GM19452 (cell line): Measurements from ENCODE around the gene ALK.

Experiments used
- ATAC-seq: cut with Tn5 transposase; IDR thresholded peaks from one replicate; pipeline ENCODE4 v1.9.1; 2021; ENCODE audit not compliant: unreplicated experiment

ALK gene

GRCh38 chr2:29910465-29910864 lies 10.9 kb downstream of the ALK start:
- ATAC-seq: no peak

GRCh38 chr2:29902356-29902755 lies 19.0 kb downstream of the ALK start:
- ATAC-seq: no peak

- no peak for ATAC-seq
Measured at GRCh38 chr2:29900971-29901633, 20.3 kb downstream of the ALK start.

- ATAC-seq: no peak
Measured at GRCh38 chr2:29898999-29899398, 22.4 kb downstream of the ALK start.

- ATAC-seq: no peak
Measured at GRCh38 chr2:29894822-29895614, 26.4 kb downstream of the ALK start.

GRCh38 chr2:29892585-29893259 lies 28.7 kb downstream of the ALK start:
- no peak for ATAC-seq

GRCh38 chr2:29881089-29881730 lies 40.2 kb downstream of the ALK start:
- no peak for ATAC-seq

GRCh38 chr2:29880084-29880483 lies 41.3 kb downstream of the ALK start:
- no peak for ATAC-seq

GRCh38 chr2:29879456-29879855 lies 41.9 kb downstream of the ALK start:
- ATAC-seq: no peak

- ATAC-seq: no peak
Measured at GRCh38 chr2:29878898-29879297, 42.5 kb downstream of the ALK start.

- no peak for ATAC-seq
Measured at GRCh38 chr2:29876374-29876773, 45.0 kb downstream of the ALK start.

- no peak for ATAC-seq
Measured at GRCh38 chr2:29874745-29875144, 46.6 kb downstream of the ALK start.

- ATAC-seq: no peak
Measured at GRCh38 chr2:29872870-29873269, 48.5 kb downstream of the ALK start.

- no peak for ATAC-seq
Measured at GRCh38 chr2:29871541-29871940, 49.8 kb downstream of the ALK start.

GRCh38 chr2:29865512-29865911 lies 55.9 kb downstream of the ALK start:
- ATAC-seq: peak; percentile 64

GRCh38 chr2:29864988-29865387 lies 56.4 kb downstream of the ALK start:
- ATAC-seq: no peak

- no peak for ATAC-seq
Measured at GRCh38 chr2:29855924-29856639, 65.3 kb downstream of the ALK start.

GRCh38 chr2:29850794-29851193 lies 70.6 kb downstream of the ALK start:
- ATAC-seq: no peak

- ATAC-seq: no peak
Measured at GRCh38 chr2:29848566-29849310, 72.6 kb downstream of the ALK start.

GRCh38 chr2:29847886-29848285 lies 73.5 kb downstream of the ALK start:
- no peak for ATAC-seq
